PC-9 (cell line): ENCODE data around the gene CCL8.

Experiments used
- EZH2 ChIP-seq: fragments of 200-600 bp; sonication (generic); IDR thresholded peaks from 2 replicates; pipeline ENCODE4 v1.8.0; 2017; ENCODE audit warnings: antibody characterized with exemption, low read depth
- TF ChIP-seq, protein P1 (sequence below): fragments of 200-600 bp; sonication (generic); conservative IDR thresholded peaks from 2 replicates; pipeline ENCODE4 v1.6.1; 2017; ENCODE audit warnings: mixed run types, antibody characterized with exemption, mild to moderate bottlenecking, moderate library complexity

- TF ChIP-seq, protein P1, sequence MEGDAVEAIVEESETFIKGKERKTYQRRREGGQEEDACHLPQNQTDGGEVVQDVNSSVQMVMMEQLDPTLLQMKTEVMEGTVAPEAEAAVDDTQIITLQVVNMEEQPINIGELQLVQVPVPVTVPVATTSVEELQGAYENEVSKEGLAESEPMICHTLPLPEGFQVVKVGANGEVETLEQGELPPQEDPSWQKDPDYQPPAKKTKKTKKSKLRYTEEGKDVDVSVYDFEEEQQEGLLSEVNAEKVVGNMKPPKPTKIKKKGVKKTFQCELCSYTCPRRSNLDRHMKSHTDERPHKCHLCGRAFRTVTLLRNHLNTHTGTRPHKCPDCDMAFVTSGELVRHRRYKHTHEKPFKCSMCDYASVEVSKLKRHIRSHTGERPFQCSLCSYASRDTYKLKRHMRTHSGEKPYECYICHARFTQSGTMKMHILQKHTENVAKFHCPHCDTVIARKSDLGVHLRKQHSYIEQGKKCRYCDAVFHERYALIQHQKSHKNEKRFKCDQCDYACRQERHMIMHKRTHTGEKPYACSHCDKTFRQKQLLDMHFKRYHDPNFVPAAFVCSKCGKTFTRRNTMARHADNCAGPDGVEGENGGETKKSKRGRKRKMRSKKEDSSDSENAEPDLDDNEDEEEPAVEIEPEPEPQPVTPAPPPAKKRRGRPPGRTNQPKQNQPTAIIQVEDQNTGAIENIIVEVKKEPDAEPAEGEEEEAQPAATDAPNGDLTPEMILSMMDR: no peak
- no peak for TF ChIP-seq EZH2
Measured at GRCh38 chr17:34319039-34319483, at the start of gene CCL8.
